NT2/D1 (cell line): ENCODE results near the gene FAM229B.
"Not testable (repeated sequence)": the region's sequence is repeated elsewhere in the genome, so short reads cannot be mapped to it uniquely, and the experiment has no call there.

Source experiments
- SUZ12 ChIP-seq: IDR thresholded peaks from 2 replicates; pipeline ENCODE4 v1.6.1; 2011; ENCODE audit not compliant: insufficient read length, insufficient read depth; ENCODE audit errors: extremely low read depth
- YY1 ChIP-seq: IDR thresholded peaks from 2 replicates; pipeline ENCODE4 v1.6.1; 2011; ENCODE audit not compliant: insufficient read length, insufficient read depth
- ZNF274 ChIP-seq: IDR thresholded peaks from 2 replicates; pipeline ENCODE4 v1.6.1; 2011; ENCODE audit warnings: mild to moderate bottlenecking, low read depth, low read length

DNA sequence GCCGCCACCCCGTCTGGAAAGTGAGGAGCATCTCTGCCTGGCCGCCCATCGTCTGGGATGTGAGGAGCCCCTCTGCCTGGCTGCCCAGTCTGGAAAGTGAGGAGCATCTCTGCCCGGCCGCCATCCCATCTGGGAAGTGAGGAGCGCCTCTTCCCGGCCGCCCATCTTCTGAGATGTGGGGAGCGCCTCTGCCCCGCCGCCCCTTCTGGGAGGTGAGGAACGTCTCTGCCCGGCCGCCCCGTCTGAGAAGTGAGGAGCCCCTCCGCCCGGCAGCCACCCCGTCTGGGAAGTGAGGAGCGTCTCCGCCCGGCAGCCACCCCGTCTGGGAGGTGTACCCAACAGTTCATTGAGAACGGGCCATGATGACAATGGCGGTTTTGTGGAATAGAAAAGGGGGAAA is 39.9 kb upstream of the FAM229B start:
- TF ChIP-seq ZNF274, YY1, SUZ12: not testable (repeated sequence)
